Activated CD8-positive, alpha-beta memory T cell treated with anti-CD3 and anti-CD28 coated beads for 1 hour (primary cell): ENCODE results near the gene SH3BP2.

Source experiments
- DNase-seq, 2 donors: peaks; one replicate each; pipeline ENCODE4 v3.0.0-alpha.2; 2020; ENCODE audit warnings: low read depth in 1 of 2; ENCODE audit errors: extremely low read depth in 1 of 2

Gene SH3BP2

DNA sequence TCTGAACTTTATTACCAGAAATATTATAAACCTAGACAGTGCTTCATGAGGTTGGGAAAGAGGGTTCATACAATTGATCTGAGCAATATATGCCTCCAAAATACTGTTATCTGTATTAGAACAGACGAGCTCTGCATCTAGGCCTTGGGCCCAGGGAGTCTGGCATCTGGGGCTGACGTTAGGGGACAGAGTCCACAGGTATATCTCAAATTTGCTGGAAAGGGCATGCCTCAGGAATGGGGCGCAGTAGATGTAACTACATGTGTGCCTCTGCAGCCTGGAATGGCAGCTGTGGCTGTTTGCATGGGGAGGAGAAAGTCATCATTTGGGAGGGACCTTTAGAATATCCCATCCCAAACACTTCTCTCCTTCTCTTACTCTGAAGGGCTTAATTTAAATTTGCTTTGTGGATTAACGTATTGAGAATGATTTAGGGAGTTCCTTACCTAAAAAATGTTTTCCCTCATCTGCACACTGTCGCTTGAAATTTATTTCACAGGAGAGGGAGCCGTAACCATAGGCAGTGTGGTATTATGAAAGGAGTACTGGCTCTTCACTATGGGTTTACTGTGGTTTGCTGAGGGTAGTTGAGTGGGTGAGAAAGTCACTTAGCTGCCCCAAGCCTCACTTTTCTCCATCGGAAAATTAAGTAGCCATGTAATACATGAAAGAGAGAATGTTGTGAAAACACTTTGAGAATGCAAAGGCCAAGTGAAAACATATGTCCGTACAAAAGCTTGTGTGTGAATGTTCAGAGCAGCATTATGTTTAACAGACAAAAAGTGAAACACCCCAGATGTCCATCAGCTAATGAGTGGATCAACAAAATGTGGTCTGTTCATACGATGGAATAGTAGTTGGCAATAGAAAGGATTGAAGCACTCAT is 56.6 kb downstream of the SH3BP2 start:
- DNase-seq: no peak

DNA sequence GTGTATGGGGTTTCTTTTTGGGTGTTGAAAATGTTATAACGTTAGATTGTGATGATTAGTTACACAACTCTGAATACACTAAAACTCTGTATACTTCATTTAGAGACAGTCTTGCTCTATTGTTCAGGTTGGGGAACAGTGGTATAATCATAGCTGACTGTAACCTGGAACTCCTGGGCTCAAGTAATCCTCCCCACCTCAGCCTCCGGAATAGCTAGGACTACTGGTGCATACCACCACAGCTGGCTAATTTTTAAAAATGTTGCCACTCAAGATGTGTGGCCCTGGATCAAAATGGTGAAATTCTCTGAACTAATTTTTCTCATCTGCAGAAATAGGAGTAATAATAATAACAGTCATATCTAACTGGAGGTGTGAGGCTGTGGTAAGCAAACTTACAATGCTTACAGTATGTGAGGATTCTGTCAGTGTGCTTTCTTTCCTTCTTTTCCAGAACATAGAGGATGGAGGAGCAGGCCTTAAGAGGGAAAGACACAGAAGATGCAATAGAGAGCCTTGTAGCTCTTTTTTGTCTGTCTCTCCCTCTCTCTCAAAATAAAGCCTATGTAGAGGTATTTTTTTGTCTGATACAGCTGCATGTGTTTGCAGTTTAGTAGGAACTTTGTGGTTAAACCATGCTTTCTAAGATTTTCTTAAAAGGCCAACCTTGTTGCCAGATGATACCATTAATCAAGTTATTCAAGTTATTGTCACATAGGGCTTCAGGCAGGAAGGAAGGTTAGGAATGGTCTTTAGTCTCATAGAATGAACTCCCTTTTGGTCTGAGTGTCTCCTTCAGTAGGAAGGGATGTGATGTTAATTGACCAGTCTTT is 58.3 kb downstream of the SH3BP2 start:
- DNase-seq: no peak

DNA sequence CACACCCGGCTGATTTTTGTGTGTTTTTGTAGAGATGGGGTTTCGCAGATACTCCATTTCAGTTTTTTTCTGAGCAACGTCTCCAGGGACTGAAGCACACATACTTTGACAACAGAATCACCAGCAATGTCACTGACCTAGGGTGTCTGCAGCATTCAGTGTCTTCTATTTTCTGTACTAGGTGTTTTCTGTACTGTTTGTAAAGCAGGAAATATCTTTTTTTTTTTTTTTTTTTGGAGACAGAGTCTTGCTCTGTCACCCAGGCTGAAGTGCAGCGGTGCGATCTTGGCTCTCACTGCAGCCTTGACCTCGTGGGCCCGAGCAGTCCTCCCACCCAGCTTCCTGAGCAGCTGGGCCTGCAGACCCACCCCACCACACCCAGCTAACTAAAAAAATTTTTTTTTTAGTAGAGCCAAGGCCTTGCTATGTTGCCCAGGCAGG is 59.6 kb downstream of the SH3BP2 start:
- DNase-seq: no peak

DNA sequence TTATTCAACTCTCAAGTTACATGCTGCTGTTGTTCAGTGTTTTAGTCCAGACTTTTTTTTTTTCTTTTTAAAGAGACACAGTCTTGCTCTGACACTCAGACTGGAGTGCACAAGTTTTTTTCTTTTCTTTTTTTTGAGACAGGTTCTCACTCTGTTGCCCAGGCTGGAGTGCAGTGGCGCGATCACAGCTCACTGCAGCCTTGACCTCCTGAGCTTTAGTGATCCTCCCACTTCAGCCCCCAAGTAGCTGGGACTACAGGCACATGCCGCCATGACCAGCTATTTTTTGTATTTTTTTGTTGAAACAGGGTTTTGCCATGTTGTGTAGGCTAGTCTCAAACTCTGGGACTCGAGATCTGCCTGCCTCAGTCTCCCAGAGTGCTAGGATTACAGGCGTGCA is 62.7 kb downstream of the SH3BP2 start:
- DNase-seq: no peak

DNA sequence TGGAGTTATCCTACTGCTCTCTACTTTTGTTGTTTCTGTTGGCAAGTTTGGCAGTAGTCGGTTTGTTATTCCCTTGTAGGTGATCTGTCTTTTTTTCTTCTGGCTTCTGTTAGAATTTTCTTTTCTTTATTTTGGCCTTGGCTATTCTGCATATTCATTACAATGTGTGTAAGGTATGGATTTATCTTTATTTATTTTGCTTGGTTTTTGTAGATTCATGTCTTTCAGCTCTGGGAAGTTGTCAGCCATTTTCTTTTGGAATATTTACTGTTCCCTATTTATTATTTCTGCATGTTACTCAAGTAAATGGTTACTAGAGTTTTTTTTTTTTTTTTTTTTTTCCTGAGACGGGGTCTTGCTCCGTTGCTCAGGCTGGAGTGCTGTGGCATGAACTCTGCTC is 63.4 kb downstream of the SH3BP2 start:
- no peak for DNase-seq

DNA sequence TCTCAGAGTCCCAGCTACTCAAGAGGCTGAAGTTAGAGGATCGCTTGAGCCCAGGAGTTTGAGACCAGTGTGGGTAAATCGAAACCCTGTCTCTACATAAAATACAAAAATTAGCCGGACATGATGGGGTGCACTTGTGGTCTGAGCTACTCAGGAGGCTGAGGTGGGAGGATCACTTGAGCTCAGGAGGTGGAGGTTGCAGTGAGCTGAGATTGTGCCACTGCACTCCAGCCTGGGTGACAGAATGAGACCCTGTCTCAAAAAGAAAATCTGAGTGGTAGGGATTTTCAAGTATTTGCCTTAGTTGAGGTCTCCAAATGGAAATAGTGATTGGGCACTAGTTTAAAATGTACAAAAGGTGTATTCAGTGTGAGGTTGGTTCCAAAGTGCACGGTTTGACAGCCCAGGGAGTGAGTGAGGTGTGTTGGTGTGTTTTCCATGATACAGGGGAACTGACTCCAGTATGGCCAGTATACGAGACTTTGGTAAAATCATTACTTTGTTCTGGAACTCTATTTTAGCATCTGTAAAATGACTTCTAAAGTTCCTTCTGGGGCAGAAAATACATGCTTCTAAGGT is 64.6 kb downstream of the SH3BP2 start:
- DNase-seq: no peak

DNA sequence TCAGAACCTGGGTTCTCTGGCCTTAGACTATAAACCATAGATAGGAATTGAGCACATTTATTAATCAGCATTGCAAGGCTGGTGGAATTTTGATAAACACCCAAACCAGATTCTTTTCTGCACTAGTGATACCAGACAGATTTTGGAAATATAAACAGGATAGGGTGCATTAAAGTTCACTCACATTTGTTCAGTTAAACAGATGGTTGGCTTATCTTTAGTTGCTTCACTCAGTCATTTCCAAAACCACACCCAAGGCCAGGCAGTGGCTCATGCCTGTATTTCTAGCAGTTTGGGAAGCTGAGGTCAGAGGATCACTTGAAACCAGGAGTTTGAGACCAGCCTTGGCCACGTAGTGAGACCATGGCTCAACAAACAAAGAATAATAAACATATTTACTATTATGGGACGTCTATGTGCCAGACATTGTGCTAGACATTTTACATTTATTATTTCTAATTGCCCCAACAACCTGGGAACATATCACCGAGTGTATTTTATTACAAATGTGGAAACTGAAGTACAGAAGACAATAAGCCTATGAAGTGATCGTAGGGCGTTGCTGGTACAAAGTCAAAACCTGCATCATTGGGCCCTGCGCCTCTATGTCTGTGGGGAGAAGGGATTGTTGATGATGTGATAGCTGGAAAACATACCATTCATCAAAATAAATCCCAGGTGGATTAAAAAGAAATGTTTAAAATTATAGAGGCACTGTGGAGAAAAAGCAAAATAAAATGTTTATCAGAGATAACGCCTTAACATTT is 65.7 kb downstream of the SH3BP2 start:
- DNase-seq: no peak

DNA sequence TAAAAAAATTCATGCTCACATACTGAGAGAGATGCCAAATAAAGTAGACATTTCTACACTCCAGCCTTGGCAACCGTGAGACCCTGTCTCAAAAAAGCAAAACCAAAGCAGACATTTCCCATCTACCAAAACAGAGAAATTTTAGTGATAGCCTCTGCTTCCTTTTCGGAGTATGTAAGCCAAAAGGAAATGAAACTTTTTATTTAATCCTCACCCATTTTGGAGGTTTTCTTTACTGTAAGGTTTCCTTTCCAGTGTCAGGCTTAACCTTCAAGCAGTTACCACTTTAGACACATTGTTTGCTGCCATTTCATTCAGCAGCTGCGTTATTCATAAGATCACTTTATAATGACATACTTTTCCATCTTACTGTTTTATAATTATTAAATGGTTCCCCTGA is 66.6 kb downstream of the SH3BP2 start:
- DNase-seq: no peak

DNA sequence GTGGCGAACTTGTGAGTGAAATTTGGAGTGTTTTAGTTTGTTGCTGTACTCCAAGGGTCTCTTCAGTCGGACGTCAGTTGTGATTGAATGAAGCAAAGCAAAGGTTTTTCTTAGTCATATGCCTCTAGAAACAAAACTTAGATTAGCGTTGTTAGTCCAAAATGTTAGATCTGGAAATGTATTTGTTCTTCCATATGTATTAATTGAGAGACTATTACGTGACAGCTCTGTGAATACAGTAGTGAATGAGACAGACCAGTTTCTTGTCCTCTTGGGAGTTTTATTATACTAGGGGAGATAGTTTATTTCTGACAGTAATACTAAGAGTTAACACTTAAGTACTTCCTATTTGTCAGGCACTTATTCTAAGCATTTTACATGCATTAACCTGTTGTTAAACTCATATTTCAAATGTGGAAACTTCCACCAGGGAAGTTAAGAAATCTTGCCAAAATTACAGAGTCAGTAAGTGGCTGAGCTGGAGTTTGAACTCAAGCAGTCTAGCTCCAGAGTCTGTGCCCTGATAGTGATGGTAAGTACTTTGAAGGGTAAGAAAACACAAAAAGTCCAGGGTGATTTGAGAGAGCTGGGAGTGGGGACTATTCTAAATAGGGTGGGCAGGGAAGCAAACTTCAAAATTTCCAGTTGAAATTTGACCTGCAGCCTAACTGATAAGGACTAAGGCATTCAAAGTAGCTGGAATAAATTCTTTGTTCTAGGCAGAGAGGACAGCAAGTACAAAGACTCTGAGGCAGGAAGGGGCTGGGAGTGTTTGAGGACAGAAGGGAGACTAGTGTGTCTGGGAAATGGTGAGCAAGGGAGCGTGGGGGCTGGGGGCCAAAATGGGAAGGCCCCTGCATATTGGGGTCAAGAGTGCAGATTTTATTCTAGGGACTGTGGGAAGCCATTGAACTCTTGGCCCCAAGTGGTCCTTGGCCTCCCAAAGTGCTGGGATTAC is 67.8 kb downstream of the SH3BP2 start:
- DNase-seq: no peak

DNA sequence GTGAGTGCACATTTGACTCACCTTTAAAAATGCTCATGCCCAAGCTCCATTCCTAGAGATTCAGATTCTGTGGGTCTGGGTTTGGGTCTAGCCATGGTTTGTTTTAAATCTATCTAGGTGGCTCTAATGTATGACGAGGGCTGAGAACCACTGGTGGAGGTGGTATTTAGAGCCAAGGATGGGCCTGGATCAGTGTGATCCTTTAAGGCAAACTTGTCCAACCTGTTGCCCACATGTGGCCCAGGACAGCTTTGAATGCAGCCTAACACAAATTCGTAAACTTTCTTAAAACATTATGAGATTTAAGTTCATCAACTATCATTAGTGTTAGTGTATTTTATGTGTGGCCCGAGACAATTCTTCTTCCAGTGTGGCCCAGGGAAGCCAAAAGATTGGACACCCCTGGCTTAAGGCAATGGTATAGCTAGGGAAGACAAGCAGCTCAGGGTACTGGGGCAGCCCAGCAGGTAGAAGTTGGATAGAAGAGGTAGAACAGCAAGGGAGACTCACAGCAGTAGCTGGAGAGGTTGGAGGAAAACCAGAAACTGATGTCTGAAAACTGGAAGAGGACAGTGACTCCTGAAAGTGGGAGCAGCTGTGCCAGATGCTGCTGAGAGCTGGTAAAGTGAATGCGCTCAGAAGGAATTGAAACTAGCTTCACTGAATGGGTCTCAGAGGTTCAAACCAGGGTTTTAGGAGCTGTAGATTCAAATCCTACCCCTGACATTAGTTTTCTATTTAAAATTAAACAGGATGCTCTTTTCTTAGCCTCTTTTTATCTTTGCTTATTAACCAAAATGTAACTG is 68.9 kb downstream of the SH3BP2 start:
- DNase-seq: no peak

DNA sequence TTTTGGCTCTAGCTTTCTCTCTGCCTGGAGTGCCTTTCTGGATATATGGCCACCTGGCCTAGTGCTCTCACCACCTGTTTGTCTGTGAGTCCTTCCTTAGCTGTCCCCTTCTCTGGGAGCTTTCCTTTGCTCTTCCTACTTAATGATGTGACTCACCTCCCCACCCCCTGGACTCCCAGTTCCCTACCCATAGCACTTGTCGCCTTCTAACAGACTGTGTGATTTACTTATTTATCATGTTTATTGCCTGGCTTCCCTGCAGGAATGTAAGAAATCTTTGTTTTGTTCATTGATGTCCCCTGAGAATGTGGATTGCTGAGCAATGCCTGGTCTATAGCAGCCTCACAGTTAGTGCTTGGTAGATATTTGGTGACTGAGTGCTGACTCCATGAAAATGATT is 69.6 kb downstream of the SH3BP2 start:
- no peak for DNase-seq

DNA sequence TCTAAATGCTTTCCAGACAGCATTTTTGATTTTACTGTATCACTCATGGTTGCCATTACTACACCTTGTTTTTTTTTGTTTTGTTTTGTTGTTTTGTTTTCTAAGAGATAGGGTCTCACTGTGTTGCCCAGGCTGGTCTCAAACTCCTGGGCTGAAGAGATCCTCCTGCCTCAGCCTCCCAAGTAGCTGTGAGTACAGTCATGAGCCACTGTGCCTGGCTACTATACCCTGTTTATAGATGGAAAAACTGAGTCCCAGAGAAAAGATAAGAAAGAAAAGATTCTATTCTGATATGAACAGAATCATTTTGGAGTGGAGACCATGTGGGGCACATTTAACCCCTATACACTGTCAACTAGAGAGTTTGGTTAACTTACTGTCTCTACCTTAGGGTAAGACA is 70.8 kb downstream of the SH3BP2 start:
- DNase-seq: no peak

DNA sequence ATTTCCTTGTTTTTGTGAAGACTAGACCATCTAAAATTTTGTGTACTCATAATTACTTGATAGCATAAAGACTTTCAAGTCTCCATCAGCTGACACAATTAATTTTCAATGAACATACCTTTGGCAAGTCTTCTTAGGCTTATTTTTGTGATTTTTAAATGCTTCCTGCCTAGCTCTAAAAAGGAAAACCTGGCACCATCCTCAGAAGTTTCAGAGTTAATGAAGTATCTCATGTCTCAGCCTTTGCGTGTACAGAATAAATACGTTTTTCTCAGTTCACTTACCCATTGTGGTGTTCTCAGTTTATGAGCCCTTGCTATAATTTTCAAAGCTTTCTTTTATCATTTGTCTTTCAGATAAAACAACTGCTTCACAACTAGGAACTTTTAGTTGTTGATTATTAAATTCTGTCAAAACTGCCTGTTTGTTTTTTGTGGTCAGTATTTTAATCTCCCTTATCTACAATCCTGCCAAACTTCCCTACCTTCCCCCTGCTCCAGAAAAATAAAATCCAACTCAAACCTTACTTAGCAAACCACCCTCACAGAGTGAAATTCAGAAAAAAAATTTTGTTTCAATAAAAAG is 72.4 kb downstream of the SH3BP2 start:
- DNase-seq: no peak

DNA sequence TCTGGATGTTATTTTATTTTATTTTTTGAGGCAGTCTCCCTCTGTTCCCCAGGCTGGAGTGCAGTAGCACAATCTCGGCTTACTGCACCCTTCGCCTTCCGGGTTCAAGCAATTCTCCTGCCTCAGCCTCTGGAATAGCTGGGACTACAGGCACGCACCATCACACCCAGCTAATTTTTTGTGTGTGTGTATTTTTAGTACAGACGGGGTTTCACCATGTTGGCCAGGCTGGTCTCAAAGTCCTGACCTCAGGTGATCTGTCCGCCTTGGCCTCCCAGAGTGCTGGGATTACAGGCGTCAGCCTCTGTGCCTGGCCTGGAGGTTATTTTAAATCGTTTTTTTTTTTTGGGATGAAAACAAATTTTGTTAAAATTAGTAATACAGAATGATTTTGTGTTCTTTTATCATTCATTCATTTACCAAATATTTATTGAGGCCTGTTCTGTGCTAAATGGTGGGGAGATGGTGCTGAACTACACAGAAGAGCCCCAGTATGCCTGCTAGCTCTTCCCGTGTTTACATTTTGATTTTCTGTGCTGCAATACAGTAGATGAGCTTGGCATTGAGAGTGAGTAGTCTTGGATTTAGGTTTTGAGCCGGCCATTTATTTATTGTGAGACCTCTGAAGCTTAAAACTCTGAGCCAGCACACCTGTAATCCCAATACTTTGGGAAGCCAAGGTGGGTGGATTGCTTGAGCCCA is 73.4 kb downstream of the SH3BP2 start:
- no peak for DNase-seq

DNA sequence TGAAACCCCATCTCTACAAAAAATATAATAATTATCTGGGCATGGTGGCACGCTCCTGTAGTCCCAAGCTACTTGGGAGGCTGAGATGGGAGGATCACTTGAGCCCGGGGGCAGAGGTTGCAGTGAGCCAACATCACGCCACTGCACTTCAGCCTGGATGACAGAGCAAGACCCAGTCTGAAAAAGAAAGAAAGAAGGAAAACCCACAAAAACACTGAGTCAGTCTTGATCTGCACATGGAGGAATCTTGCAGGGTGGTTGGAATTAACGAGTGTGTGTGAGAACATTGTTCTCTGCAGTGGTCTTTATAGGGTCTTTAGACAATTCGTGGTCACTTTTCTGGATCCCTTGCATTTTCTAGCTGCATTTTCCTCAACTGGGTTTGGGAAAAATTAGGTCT is 74.0 kb downstream of the SH3BP2 start:
- DNase-seq: no peak

DNA sequence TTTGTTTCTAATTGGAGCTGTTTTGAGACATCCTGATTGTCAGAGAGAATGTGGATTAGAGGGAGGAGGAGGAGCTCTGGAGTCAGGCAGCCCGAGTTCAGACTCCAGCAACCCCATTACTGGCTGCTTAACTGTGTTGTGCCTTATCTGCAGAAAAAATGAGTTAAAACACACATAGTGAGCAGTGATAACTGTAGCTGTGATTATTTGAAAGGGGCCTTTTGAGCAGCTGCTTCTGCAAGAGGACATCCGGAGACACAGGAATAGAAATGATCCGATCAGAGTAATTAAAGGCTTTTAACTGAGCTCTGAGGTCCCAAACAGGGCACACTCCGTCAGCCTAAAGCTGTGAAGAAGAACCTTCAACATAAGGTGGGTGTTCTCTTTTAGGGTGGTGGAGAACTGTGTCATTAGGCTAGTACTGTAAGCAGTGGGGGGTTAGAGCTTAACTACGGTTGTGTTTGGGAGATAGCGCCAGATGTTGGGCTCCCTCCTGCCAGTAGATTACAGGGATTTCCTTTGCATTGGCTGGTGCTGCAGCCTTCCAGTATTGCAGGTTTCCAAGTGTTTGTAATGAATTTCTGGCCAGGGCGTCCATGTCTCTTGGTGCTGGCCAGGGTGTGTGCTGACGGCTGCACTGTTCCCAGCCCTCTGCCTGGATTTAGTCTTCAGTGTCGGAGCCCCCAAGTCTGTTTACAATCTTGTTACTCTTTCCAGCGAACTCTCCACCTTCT is 75.0 kb downstream of the SH3BP2 start:
- DNase-seq: no peak

DNA sequence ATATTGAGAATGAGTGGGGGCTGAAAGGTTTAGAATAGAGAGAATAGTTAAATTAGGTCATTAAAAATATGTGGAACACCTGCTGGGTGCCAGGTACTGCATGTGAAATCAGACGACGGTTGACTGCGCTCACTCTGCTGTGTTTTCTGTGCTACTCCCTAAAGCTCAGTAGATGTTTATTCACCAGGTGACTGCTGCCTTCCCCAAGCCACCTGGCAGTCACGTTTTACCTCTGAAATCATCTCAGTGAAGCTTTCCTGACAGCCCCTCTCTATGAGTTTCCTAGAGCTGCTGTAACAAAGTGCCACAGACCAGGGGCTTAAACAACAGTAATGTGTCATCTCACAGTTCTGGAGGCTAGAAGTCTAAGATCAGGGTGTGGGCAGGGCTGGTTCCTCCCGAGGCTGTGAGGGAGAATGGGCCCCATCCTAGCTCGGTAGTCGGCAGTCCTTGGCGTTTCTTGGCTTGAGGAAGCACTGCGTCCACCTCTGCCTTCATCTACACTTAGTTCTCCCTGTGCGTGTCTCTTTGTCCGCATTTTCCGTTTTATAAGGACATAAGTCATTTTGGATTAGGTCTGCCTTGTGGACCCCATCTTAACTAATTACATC is 76.1 kb downstream of the SH3BP2 start:
- no peak for DNase-seq
